Breast epithelium (tissue), 4 donors: ENCODE results near the gene CERT1. TPM values are rescaled to one million over a fixed set of nuclear protein-coding genes. Genes with fewer than 3 reads are reported as not detected.

Experiments
- DNase-seq, 2 donors: peaks; one replicate each; pipeline ENCODE4 v3.0.0-alpha.2; 2019; ENCODE audit warnings: low spot score in 2 of 2
- H3K27ac ChIP-seq, 2 donors: fragments of 200-600 bp; sonication (generic) in 1 of 2; one replicate each; pipeline ENCODE4 v1.5.1; 2016 to 2019; ENCODE audit warnings: mild to moderate bottlenecking in 1 of 2
- H3K27me3 ChIP-seq, 2 donors: fragments of 200-600 bp; sonication (generic) in 1 of 2; one replicate each; pipeline versions ENCODE4 v1.5.1 to v1.6.0; 2017 to 2019; ENCODE audit warnings: control low read depth in 1 of 2, mild to moderate bottlenecking in 1 of 2
- H3K36me3 ChIP-seq: fragments of 200-600 bp; one replicate; pipeline ENCODE4 v1.5.1; 2019
- H3K4me1 ChIP-seq, 2 donors: fragments of 200-600 bp; sonication (generic); one replicate each; pipeline ENCODE4 v1.5.1; 2016 to 2019; ENCODE audit warnings: control low read depth in 1 of 2
- H3K4me3 ChIP-seq, 3 donors: fragments of 200-600 bp; sonication (generic); 1 replicate in 2 of 3; 2 replicates in 1 of 3; pipeline ENCODE4 v1.5.1; 2016 to 2019; ENCODE audit warnings: mild to moderate bottlenecking in 3 of 3, moderate library complexity in 2 of 3
- H3K9me3 ChIP-seq, 2 donors: fragments of 200-600 bp; sonication (generic) in 1 of 2; one replicate each; pipeline ENCODE4 v1.5.1; 2016 to 2019; ENCODE audit warnings: control low read depth in 1 of 2
- POLR2A ChIP-seq: fragments of 450-650 bp; IDR thresholded peaks from one replicate; pipeline ENCODE4 v1.6.1; 2016; ENCODE audit warnings: antibody characterized with exemption, mild to moderate bottlenecking, moderate library complexity
- POLR2AphosphoS5 ChIP-seq, 3 donors: sonication (generic); formaldehyde crosslinking; IDR thresholded peaks; one replicate each; pipeline ENCODE4 v1.6.1; 2017; ENCODE audit warnings: antibody characterized with exemption in 3 of 3
- intact Hi-C: fragments of 100-400 bp; cut with DNase I; formaldehyde crosslinking; loops from one replicate; pipeline ENCODE4 v1.15.1; 2023; ENCODE audit warnings: low total_unique reads
- total RNA-seq, 3 donors: library from RNA; depleted of rRNA; stranded (reverse); fragments of >200 nt; gene quantifications; one replicate each; pipeline ENCODE4 v1.1.0, GENCODE V29; 2016
- TF ChIP-seq, protein P1 (sequence below), 3 donors: fragments of 450-650 bp; IDR thresholded peaks; one replicate each; pipeline ENCODE4 v1.5.1; 2016 to 2017; ENCODE audit warnings: antibody characterized with exemption in 3 of 3, mild to moderate bottlenecking in 3 of 3, moderate library complexity in 3 of 3

The CERT1 gene
- total RNA-seq, 3 donors from 2014 or later = 37.7 to 84.0 (median 42.1) TPM

DNA sequence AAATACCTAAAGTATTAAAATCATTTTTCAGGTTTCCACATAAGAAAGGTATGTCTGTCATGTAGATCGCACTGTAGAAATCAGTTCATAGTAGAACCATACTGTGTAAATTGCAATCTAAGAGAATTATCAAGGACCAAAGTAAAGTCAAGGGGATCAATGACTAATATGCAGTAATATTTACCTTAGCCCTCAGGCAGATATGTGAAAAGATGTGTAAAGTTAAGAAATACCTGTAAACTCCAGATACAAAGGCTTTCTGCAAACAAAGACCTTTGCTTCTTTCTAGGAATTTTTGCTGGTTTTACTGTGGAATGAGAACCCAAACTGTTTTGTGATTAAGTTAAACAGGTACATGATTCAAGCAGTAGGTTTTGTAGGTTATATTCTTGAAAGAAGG lies 11.8 kb upstream of the CERT1 start:
- TF ChIP-seq POLR2A (no peak), POLR2AphosphoS5 (IDR thresholded peaks at IDR 0.05) (no peak)
- H3K4me1 ChIP-seq = peaks cover 0 to 3% of the 10 kb centered on the region in 2 donors
- H3K27me3 ChIP-seq = no peaks in the 10 kb centered on the region
- DNase-seq = no peak
- H3K9me3 ChIP-seq = peaks cover 7 to 22% of the 10 kb centered on the region in 2 donors
- H3K36me3 ChIP-seq = no peaks in the 10 kb centered on the region
- no peak overlapping the region for H3K27ac ChIP-seq
- H3K4me3 ChIP-seq = no peak overlapping the region
- intact Hi-C loops = no loop called here

DNA sequence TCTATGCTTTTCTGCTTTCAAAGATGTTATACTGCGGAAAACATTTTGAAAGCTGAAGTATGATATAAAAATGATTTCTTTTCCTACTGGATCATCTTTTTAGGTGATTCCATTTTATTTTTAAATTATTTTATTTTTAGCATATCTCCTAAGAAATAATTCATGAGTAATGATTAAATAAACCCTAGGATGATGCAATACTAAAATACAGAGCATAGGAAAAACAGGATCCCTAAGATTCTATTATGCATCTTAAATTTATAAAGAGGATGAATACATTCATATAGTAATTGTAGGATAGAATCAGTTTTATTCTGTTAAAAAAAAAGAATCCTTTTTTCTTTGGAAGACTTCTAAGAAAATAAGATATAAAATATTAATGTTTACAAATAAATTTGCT lies 11.1 kb upstream of the CERT1 start:
- H3K27me3 ChIP-seq = no peaks in the 10 kb centered on the region
- H3K4me1 ChIP-seq = peaks cover 0 to 3% of the 10 kb centered on the region in 2 donors
- no peak for DNase-seq
- TF ChIP-seq POLR2AphosphoS5 (IDR thresholded peaks at IDR 0.05) = no peak
- no peak for TF ChIP-seq POLR2A
- TF ChIP-seq, protein P1, sequence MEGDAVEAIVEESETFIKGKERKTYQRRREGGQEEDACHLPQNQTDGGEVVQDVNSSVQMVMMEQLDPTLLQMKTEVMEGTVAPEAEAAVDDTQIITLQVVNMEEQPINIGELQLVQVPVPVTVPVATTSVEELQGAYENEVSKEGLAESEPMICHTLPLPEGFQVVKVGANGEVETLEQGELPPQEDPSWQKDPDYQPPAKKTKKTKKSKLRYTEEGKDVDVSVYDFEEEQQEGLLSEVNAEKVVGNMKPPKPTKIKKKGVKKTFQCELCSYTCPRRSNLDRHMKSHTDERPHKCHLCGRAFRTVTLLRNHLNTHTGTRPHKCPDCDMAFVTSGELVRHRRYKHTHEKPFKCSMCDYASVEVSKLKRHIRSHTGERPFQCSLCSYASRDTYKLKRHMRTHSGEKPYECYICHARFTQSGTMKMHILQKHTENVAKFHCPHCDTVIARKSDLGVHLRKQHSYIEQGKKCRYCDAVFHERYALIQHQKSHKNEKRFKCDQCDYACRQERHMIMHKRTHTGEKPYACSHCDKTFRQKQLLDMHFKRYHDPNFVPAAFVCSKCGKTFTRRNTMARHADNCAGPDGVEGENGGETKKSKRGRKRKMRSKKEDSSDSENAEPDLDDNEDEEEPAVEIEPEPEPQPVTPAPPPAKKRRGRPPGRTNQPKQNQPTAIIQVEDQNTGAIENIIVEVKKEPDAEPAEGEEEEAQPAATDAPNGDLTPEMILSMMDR (IDR thresholded peaks at IDR 0.05) = no peak
- H3K36me3 ChIP-seq = no peaks in the 10 kb centered on the region
- peaks cover 7 to 22% of the 10 kb centered on the region in 2 donors for H3K9me3 ChIP-seq
- H3K4me3 ChIP-seq = no peak overlapping the region
- intact Hi-C loops = no loop called here
- no peak overlapping the region for H3K27ac ChIP-seq

DNA sequence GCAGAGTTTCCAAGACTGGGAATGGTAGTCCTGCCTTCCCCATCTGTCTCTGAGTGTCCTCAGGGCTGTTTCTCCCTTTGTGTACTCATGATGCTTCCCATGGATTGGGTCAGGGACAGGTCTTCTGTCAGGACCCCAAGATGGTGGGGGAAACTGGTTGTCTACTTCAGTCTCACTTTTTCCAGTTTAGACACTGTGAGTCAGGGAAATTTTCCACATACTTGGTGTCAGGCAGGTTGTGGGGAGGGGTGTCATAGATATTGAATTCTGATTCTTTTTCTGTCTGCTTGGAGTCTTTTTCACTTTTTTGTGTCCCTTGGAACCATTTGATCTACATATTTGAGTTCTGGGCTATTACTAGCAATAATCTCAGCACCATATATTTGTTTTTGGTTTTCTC lies 10.6 kb upstream of the CERT1 start:
- peaks cover 7 to 22% of the 10 kb centered on the region in 2 donors for H3K9me3 ChIP-seq
- H3K27ac ChIP-seq = no peak overlapping the region
- TF ChIP-seq POLR2AphosphoS5 (IDR thresholded peaks at IDR 0.05) (no peak), POLR2A (no peak)
- TF ChIP-seq, protein P1 (IDR thresholded peaks at IDR 0.05) = no peak
- intact Hi-C loops = no loop called here
- DNase-seq = no peak
- H3K36me3 ChIP-seq = no peaks in the 10 kb centered on the region
- H3K4me1 ChIP-seq = peaks cover 0 to 3% of the 10 kb centered on the region in 2 donors
- no peaks in the 10 kb centered on the region for H3K27me3 ChIP-seq
- no peak overlapping the region for H3K4me3 ChIP-seq

DNA sequence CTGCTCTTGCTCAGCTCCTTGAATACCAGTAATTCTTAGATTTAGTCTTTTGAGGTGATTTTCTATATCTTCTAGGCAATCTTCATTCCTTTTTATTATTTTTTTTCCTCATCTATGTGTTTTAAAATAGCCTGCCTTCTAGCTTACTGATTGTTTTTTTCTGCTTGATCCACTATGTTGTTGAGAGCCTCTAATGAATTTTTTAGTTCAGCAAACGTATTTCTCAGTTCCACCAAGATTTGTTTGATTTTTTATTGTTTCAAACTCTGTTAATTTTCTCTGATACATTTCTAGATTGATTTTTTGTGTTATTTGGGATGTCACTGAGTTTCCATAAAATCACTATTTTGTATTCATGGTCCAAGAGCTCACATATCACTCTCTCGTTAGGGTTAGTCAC lies 9.8 kb upstream of the CERT1 start:
- TF ChIP-seq POLR2A = no peak
- no peak for TF ChIP-seq POLR2AphosphoS5 (IDR thresholded peaks at IDR 0.05)
- TF ChIP-seq, protein P1 (IDR thresholded peaks at IDR 0.05) = no peak
- Histone ChIP-seq H3K27me3 (no peaks in the 10 kb centered on the region), H3K4me3 (no peak overlapping the region), H3K36me3 (no peaks in the 10 kb centered on the region), H3K27ac (no peak overlapping the region), H3K4me1 (no peaks in the 10 kb centered on the region), H3K9me3 (peaks cover 7 to 22% of the 10 kb centered on the region in 2 donors)
- no peak for DNase-seq
- intact Hi-C loops = no loop called here

DNA sequence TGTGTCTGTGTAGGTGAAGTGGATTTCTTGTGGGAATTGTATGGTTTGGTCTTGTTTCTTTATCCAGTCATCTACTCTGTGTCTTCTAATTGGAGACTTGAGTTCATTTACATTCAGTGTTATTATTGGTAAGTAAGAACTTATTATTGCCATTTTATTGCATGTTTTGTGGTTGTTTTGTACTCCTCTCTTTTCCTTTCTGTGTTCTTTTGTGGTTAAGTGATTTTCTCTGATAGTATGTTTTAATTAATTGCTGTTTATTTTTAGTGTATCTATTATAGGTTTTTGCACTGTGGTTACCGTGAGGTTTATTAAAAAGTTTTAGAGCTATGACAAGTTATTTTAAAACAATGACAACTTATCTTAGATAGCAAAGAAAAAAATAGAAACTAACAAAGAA lies 8.3 kb upstream of the CERT1 start:
- H3K27ac ChIP-seq = no peak overlapping the region
- H3K27me3 ChIP-seq = no peaks in the 10 kb centered on the region
- H3K9me3 ChIP-seq = peaks cover 7 to 22% of the 10 kb centered on the region in 2 donors
- no peaks in the 10 kb centered on the region for H3K4me1 ChIP-seq
- no peak for TF ChIP-seq POLR2AphosphoS5 (IDR thresholded peaks at IDR 0.05)
- H3K36me3 ChIP-seq = no peaks in the 10 kb centered on the region
- DNase-seq = no peak
- H3K4me3 ChIP-seq = no peak overlapping the region
- intact Hi-C loops = no loop called here

DNA sequence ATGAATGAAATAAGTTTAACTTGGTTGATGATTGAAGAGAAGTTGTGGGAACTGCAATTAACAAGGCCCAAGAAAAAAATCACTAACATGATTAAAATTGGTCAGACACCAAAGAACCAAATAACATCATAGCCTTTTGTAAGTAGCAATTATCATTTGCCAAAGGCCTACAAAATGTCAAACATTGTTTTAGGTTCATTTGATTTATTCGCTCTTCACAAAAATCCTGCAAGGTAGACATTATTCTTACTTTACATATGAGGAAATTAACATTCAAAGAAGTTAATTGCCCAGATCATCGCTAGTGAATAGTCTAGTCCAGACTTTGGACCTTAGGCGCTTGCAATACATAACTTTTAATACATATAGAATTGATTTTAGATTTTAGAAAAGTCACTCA lies 2.9 kb upstream of the CERT1 start:
- no peak overlapping the region for H3K27ac ChIP-seq
- peaks cover 0 to 7% of the 10 kb centered on the region in 2 donors for H3K4me1 ChIP-seq
- H3K4me3 ChIP-seq = no peak overlapping the region
- H3K9me3 ChIP-seq = no peaks in the 10 kb centered on the region
- intact Hi-C loops = no loop called here
- no peaks in the 10 kb centered on the region for H3K36me3 ChIP-seq
- H3K27me3 ChIP-seq = no peaks in the 10 kb centered on the region
- no peak for DNase-seq
- TF ChIP-seq POLR2AphosphoS5 (IDR thresholded peaks at IDR 0.05) (no peak), POLR2A (no peak)
- TF ChIP-seq, protein P1 (IDR thresholded peaks at IDR 0.05) = no peak
